Measurements from ENCODE around the gene EIF1B. TPM values are rescaled to one million over a fixed set of nuclear protein-coding genes. Genes with fewer than 3 reads are reported as not detected.

The EIF1B gene
- total RNA-seq, 4 donors from 2014 or later = 27.4 to 45.6 (median 38.1) TPM

- DNase-seq (ENCODE audit: low spot score) (no peak), ATAC-seq (ENCODE audit: low FRiP score) (no peak)
- no peak for TF ChIP-seq CTCF (IDR thresholded peaks at IDR 0.05)
These were observed 30.4 kb downstream of the EIF1B start for GRCh38 chr3:40339871-40340270.

- no peak for TF ChIP-seq CTCF (IDR thresholded peaks at IDR 0.05)
- ATAC-seq (ENCODE audit: low FRiP score) = no peak
- DNase-seq (ENCODE audit: low spot score) = no peak
These were observed 31.1 kb downstream of the EIF1B start for GRCh38 chr3:40340541-40341170.

DNA sequence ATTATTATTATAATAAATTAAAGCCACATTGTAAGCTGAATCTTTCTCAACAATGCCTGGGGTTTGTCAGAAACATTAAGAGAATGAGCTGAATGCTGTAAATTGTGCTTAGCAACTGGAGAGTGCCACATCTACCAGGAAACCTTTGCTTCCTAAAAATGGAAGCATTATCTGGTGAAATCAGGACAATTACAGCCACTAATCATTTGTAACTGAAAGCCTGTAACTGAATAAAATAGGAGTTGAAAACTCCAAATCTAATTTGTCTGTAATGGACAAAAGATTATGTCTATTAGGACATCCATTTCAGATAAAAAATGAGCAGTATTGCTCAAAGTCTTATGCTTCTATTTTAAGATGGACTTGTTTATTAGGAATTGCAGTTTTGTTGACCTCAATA, 32.2 kb downstream of the EIF1B start:
- DNase-seq (ENCODE audit: low spot score) (no peak), ATAC-seq (ENCODE audit: low FRiP score) (no peak)
- no peak for TF ChIP-seq CTCF (IDR thresholded peaks at IDR 0.05)

DNA sequence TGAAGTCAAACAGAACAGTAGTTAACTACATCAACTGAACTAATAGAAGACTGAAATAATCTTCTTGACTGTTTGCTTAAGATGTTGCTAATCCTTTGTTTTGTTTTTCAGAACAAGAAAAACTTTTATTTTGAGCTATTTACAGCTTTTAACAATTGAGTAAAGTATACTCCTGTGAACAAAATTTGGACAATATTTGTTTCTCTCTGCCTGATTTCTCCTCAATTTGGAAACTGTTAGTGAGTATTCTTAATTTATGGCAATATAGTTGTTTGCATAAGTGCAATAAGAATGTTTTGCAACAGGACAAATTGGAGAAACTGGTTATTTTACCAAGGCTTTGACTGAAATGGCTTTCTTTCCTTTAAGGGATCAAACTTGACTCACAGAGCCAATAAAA, 41.0 kb downstream of the EIF1B start:
- no peak for TF ChIP-seq CTCF (IDR thresholded peaks at IDR 0.05)
- DNase-seq (ENCODE audit: low spot score) (no peak), ATAC-seq (ENCODE audit: low FRiP score) (no peak)

- DNase-seq (ENCODE audit: low spot score) (no peak), ATAC-seq (ENCODE audit: low FRiP score) (no peak)
- TF ChIP-seq CTCF (IDR thresholded peaks at IDR 0.05) = no peak
These were observed 45.9 kb downstream of the EIF1B start for GRCh38 chr3:40355410-40355809.

- TF ChIP-seq CTCF (IDR thresholded peaks at IDR 0.05) = no peak
- ATAC-seq (ENCODE audit: low FRiP score) = no peak
- DNase-seq (ENCODE audit: low spot score) = no peak
These were observed 48.9 kb downstream of the EIF1B start for GRCh38 chr3:40358454-40358853.

Other genes with a start within 250 kb of the EIF1B start
- gene ENTPD3, start 77.5 kb downstream of the EIF1B start, total RNA-seq = 1 to 10 TPM in 3 of 4 donors, under 1 TPM in 1; 0.84 to 6.0 (median 1.6) TPM
- gene RPL14, start 147.6 kb downstream of the EIF1B start, total RNA-seq = 100 to 1,000 TPM; 320 to 423 (median 382) TPM
- 1 to 10 TPM; 2.9 to 7.3 (median 4.0) TPM for gene ZNF619, start 167.4 kb downstream of the EIF1B start, total RNA-seq
- 1 to 10 TPM; 1.6 to 4.1 (median 2.0) TPM for gene ZNF620, start 196.3 kb downstream of the EIF1B start, total RNA-seq
- gene ZNF621, start 215.3 kb downstream of the EIF1B start, total RNA-seq = 10 to 100 TPM; 12.2 to 26.8 (median 16.4) TPM